Ramos (cell line): ENCODE data around the gene RPS10.

Experiments used
- in situ Hi-C: fragments of 300-500 bp; cut with MboI; formaldehyde crosslinking; loops from one replicate; pipeline ENCODE4 v1.14.3; 2022; ENCODE audit warnings: low sequenced_read_pairs; ENCODE audit not compliant: unreplicated experiment

Gene RPS10

GRCh38 chr6:34425498-34426410, at the start of gene RPS10:
TSS of gene RPS10 (minus strand) at chr6:34426069. CDS start at chr6:34425221, 848 bp downstream.
- in situ Hi-C loops, result loop anchor here (10.0 kb wide), 1 partner anchor 181 kb away; the partner anchor contains the start of gene SMIM29

DNA sequence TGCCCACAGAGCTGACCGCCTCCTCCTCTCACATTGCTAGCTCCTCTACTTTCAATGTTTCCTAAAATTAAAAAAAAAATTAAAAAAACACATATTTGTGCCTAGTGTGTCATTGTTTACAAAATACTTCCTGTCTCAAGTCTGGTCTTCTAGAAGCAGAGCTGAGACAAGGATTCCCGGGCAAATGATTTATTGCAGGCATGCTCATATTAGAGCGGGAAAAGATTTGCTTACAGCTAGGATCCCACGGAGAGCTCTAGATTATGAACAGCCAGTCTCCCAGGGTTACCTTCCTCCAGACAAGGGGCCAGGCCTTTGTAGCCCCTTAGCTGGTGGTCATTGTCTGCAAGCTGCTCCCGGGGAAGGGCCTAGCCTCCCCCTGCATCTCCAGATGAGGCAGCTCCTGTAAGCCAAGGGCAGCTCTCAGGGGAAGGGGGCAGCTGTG, 49.4 kb upstream of the RPS10 start:
- in situ Hi-C loops, result no loop called here

GRCh38 chr6:34474754-34475153, 48.9 kb upstream of the RPS10 start:
- in situ Hi-C loops, result no loop called here

DNA sequence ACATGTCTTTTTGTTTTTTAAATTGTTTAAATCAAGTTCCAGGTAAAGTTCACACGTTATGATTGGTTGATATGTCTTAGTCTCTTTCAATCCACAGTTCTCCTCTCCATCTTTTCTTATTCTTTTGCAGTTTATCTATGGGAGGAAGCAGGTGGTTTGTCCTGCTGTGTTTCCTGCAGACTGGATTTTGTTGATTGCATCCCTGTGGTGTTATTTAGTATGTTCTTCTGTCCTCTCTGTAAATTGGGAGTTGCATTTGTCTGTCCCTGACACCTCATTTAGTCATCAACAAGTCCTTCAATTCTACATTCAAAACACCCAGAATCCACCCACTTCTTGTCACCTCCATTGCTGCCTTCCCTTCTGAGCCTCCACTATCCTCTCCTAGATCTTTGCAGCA, 48.1 kb upstream of the RPS10 start:
- in situ Hi-C loops, result no loop called here

DNA sequence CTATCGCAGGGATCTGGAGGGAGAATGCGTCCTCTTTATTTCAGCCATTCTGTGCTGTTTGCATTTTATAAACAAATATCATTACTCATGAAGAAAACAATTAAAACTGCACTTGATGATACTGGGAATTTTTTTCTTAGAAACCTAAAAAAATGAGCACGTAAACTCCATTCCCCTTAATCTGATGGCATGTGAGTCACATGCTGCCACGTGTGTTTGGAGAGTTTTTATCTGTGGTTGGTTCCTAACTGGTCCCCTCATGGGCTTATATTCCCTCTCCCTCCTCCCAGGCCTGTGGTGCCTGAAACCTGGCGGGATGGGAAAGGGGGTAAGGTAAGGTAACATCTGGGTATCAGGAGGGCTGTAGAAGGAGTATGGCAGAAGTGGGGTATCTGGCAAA, 46.6 kb upstream of the RPS10 start:
- in situ Hi-C loops, result no loop called here

DNA sequence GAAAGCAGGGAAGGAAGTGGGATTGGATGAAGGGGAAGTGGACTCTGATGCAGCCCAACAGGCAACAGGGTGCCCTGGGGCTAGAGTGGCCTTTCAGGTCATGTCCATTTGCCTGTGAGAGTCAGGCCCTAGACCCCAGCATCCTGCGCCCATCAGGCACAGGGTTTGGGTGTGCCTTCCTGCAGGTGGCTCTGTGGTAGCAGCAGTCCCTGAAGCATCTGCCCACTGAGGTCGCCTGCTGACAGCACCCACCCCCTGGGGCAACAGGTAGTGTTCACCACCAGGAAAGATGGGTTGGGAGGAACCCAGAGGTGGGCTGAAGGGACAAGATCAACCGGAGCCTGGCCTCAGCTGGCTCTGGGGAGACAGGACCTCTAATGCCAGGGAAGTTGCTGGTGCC, 43.6 kb upstream of the RPS10 start:
- in situ Hi-C loops, result loop anchor here (10.0 kb wide), 1 partner anchor 145 kb away; no protein-coding TSS in a partner anchor

DNA sequence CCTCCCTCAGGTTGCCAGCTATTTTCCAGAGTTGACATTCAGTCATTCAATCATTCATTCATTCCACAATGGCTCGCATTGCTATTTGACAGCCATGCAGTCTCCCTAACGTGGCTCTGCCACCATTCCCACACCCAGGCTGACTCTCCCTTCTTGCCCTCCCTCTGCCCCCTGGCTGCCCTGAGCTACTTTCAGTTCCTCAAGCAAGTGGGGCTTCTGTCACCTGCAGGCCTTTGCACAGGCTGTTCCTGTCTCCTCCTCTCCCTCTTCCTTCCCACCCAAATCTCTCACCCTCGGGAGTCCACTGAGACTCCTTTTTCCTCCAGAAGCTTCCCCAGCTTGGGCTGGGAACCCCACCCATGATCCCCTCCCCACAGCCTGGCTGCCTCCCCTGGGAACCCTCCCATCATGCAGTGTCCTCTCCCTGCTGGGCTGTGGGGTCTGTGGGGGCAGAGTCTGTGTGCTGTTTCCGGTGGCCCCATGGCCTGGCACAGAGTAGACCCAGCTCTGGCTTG, 42.6 kb upstream of the RPS10 start:
- in situ Hi-C loops, result loop anchor here (10.0 kb wide), 1 partner anchor 146 kb away; no protein-coding TSS in a partner anchor

- in situ Hi-C loops, result loop anchor here (10.0 kb wide), 1 partner anchor 148 kb away; no protein-coding TSS in a partner anchor
These were observed 40.6 kb upstream of the RPS10 start for GRCh38 chr6:34466242-34467185.

GRCh38 chr6:34465531-34466241, 39.8 kb upstream of the RPS10 start, which contains the start of gene PACSIN1:
TSS of gene PACSIN1 (plus strand) at chr6:34466076. CDS start at chr6:34526306, 60,230 bp downstream.
- in situ Hi-C loops, result loop anchor here (10.0 kb wide), 1 partner anchor 149 kb away; no protein-coding TSS in a partner anchor

GRCh38 chr6:34463849-34464248, 38.0 kb upstream of the RPS10 start:
- in situ Hi-C loops, result loop anchor here (10.0 kb wide), 1 partner anchor 151 kb away; no protein-coding TSS in a partner anchor

- in situ Hi-C loops, result loop anchor here (10.0 kb wide), 1 partner anchor 152 kb away; no protein-coding TSS in a partner anchor
These were observed 37.4 kb upstream of the RPS10 start for GRCh38 chr6:34463299-34463698.

GRCh38 chr6:34462551-34462971, 36.7 kb upstream of the RPS10 start:
- in situ Hi-C loops, result loop anchor here (10.0 kb wide), 1 partner anchor 152 kb away; no protein-coding TSS in a partner anchor

GRCh38 chr6:34462010-34462409, 36.1 kb upstream of the RPS10 start:
- in situ Hi-C loops, result loop anchor here (10.0 kb wide), 1 partner anchor 153 kb away; no protein-coding TSS in a partner anchor

DNA sequence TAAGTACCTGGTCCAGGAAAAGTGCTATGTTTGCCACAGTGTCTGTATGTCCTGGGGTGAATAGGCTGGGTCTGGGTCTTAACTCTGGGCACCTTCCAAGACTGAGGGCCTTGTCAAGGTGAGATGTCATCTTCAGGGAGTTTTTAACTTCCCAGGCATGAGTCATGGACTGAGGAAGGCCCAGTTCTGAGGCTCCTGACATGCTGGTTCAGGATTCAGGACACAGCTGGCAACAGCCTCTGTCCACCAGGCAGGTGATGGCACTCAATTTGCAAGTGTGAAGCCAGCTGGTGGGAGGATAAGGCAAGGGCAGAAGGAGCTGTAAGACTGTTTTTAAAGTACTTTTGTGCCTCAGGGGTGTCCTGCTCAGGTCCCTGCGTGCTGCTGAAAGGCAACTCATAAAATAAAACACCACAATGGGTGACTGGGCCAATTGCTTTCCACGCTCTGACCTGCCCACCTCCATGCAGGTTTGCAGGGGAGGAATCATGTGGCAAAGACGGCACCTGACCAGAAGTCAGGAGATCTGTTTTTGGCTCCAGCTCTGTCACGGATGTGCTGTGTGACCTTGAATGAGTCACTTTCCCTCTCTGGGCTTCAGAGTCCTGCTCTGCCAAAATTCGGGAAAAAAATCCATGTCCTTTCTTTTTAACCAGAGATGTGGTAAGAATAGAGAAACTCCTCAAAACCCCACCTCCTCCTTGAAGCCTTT, 35.1 kb upstream of the RPS10 start:
- in situ Hi-C loops, result loop anchor here (10.0 kb wide), 1 partner anchor 154 kb away; no protein-coding TSS in a partner anchor

DNA sequence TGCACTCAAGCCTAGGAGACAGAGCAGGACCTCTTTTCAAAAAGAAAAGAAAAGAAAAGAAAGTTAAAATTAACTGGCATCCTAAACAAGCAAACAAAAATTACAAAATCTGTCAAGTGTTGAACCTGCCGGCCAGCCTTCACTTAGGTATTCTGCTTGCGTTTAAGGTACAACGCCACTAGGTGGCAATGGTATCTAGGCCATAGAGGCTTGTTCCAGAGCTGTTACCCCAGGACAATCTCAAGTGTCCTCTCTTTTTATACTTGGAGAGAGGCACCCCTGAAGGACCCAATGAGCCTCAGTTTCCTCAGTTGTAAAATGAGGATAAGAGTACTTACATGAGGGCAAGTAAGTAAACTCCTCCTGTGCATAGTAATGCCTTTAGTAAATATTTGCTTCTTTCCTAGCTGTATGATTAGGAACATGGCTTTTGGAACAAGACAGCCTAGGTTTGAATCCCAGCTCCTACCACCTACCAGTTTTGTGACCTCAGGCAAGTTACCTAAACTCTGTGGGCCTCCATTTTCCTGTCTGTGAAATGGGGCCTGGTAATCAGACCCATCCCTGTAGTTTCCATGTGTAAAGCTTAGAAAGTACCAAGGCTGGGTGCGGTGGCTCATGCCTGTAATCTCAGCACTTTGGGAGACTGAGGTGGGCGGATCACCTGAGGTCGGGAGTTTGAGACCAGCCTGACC, 34.2 kb upstream of the RPS10 start:
- in situ Hi-C loops, result loop anchor here (10.0 kb wide), 2 partner anchors 155 to 675 kb away; no protein-coding TSS in a partner anchor

- in situ Hi-C loops, result loop anchor here (10.0 kb wide), 1 partner anchor 677 kb away; no protein-coding TSS in a partner anchor
These were observed 32.2 kb upstream of the RPS10 start for GRCh38 chr6:34457742-34458735.
